A549 (cell line): Measurements from ENCODE around the gene TNFAIP6. TPM values are rescaled to one million over a fixed set of nuclear protein-coding genes. Genes with fewer than 3 reads are reported as not detected.

ENCODE experiments used
- ATAC-seq, 2 experiments: fragments of 200-7000 bp in 1 of 2; fragments of >200 bp in 1 of 2; cut with Nextera tagmentation in 1 of 2; cut with Tn5 transposase in 1 of 2; 3 replicates each; pipeline versions ENCODE4 v1.8.0 to v1.9.1; 2018 to 2020; ENCODE audit warnings: mild to moderate bottlenecking in 1 of 2, moderate library complexity in 1 of 2
- CTCF ChIA-PET: fragments of 300-600 bp; sonication (Branson Sonifier 250); formaldehyde crosslinking; extraction: SDS; loops from one replicate; lab custom pipeline; 2021; ENCODE audit warnings: antibody characterized with exemption, inconsistent platforms; lab: Yijun Ruan, JAX
- POLR2A ChIA-PET: fragments of 350-600 bp; formaldehyde crosslinking; extraction: SDS; loops from one replicate; lab custom pipeline; 2021; ENCODE audit warnings: antibody characterized with exemption, inconsistent platforms; lab: Yijun Ruan, JAX
- DNase-seq, 2 experiments: peaks; one replicate each; pipeline versions ENCODE4 v3.0.0 to v3.0.0-alpha.2; 2011 to 2016; ENCODE audit warnings: low read depth in 1 of 2, low spot score in 1 of 2
- FAIRE-seq: peaks from 2 replicates; lab custom pipeline; 2011; peaks lifted over from hg19 to GRCh38; lab: Jason Lieb, UNC
- H3K27ac ChIP-seq, 2 experiments: fragments of >200 bp; sonication (Bioruptor Twin); formaldehyde crosslinking; 3 replicates each; pipeline ENCODE4 v1.5.1; 2016 to 2017
- H3K4me1 ChIP-seq: fragments of >200 bp; sonication (Bioruptor Twin); formaldehyde crosslinking; 3 replicates; pipeline ENCODE4 v1.6.1; 2016
- H3K4me2 ChIP-seq: fragments of >200 bp; sonication (Bioruptor Twin); formaldehyde crosslinking; 3 replicates; pipeline ENCODE4 v1.6.1; 2016
- H3K4me3 ChIP-seq: fragments of >200 bp; sonication (Bioruptor Twin); formaldehyde crosslinking; 3 replicates; pipeline ENCODE4 v1.5.1; 2016
- H3K9me3 ChIP-seq: fragments of >200 bp; sonication (Bioruptor Twin); formaldehyde crosslinking; 3 replicates; pipeline ENCODE4 v1.6.1; 2016
- CBX2 ChIP-seq: fragments of 200-600 bp; sonication (generic); IDR thresholded peaks from 2 replicates; pipeline ENCODE4 v1.6.1; 2016; ENCODE audit warnings: low read depth, mild to moderate bottlenecking, borderline replicate concordance
- CEBPB ChIP-seq, 2 experiments: fragments of >200 bp in 1 of 2; sonication (Bioruptor Twin) in 1 of 2; formaldehyde crosslinking in 1 of 2; IDR thresholded peaks; 2 replicates each; pipeline ENCODE4 v1.6.1; 2012 to 2016
- CHD2 ChIP-seq: fragments of 150-350 bp; IDR thresholded peaks from 2 replicates; pipeline ENCODE4 v1.6.1; 2014; ENCODE audit warnings: low read length; ENCODE audit not compliant: partially characterized antibody
- EHF ChIP-seq: fragments of 250-450 bp; sonication (Bioruptor Pico); IDR thresholded peaks from 2 replicates; pipeline ENCODE4 v1.5.0; 2020; ENCODE audit warnings: mild to moderate bottlenecking
- EHMT2 ChIP-seq: fragments of 200-600 bp; sonication (generic); IDR thresholded peaks from 2 replicates; pipeline ENCODE4 v1.6.1; 2016; ENCODE audit warnings: antibody characterized with exemption, low read depth, mild to moderate bottlenecking, moderate library complexity
- EP300 ChIP-seq, 2 experiments: fragments of >200 bp; sonication (Bioruptor Twin); formaldehyde crosslinking; IDR thresholded peaks; 2 replicates in 1 of 2; 3 replicates in 1 of 2; pipeline ENCODE4 v1.6.1; 2016 to 2017
- FOSL2 ChIP-seq, 2 experiments: fragments of 450-650 bp in 1 of 2; fragments of >200 bp in 1 of 2; sonication (Bioruptor Twin) in 1 of 2; formaldehyde crosslinking; IDR thresholded peaks; 2 replicates each; pipeline versions ENCODE4 v1.5.0 to v1.6.1; 2016 to 2020; ENCODE audit warnings: mild to moderate bottlenecking in 1 of 2, moderate library complexity in 1 of 2
- MAFK ChIP-seq: fragments of 450-650 bp; IDR thresholded peaks from 2 replicates; pipeline ENCODE4 v1.6.1; 2014; ENCODE audit not compliant: partially characterized antibody
- MYC ChIP-seq: IDR thresholded peaks from 2 replicates; pipeline ENCODE4 v1.6.1; 2012; ENCODE audit warnings: mild to moderate bottlenecking, inconsistent platforms, low read length, improper control_type of control experiment, borderline replicate concordance
- POLR2AphosphoS2 ChIP-seq: conservative IDR thresholded peaks from 2 replicates; pipeline ENCODE4 v1.6.1; 2012; ENCODE audit warnings: low read length, improper control_type of control experiment, inconsistent platforms
- RCOR1 ChIP-seq: fragments of 150-350 bp; IDR thresholded peaks from 2 replicates; pipeline ENCODE4 v1.6.1; 2014; ENCODE audit warnings: antibody characterized with exemption, low read length, low read depth
- SMC3 ChIP-seq: fragments of >200 bp; sonication (Bioruptor Twin); formaldehyde crosslinking; IDR thresholded peaks from 3 replicates; pipeline ENCODE4 v1.6.1; 2018; ENCODE audit warnings: inconsistent platforms
- ZFP36 ChIP-seq: fragments of 450-650 bp; IDR thresholded peaks from 2 replicates; pipeline ENCODE4 v1.6.1; 2014; ENCODE audit warnings: borderline replicate concordance; ENCODE audit not compliant: partially characterized antibody
- WGBS: methylation state at CpG from one replicate; pipeline ENCODE4 v1.1.6; 2017; ENCODE audit errors: missing lambda C conversion rate; 5-methylcytosine and 5-hydroxymethylcytosine counted together
- polyA plus RNA-seq, 4 experiments: library from polyadenylated mRNA; depleted of rRNA in 3 of 4; stranded (reverse); fragments of >200 nt; fragmentation: RNase III in 1 of 4; extraction: RNeasy Plus Mini Kit Qiagen cat#74134 plus additional on column Dnase treatment in 1 of 4; gene quantifications; 2 replicates in 3 of 4; 3 replicates in 1 of 4; pipeline ENCODE4 v1.2.3, GENCODE V29; 2011 to 2017
- TF ChIP-seq, protein P1 (sequence below): IDR thresholded peaks from 2 replicates; pipeline ENCODE4 v1.6.1; 2012; ENCODE audit warnings: low read depth, borderline replicate concordance
- TF ChIP-seq, protein P2 (sequence below): fragments of >200 bp; sonication (Bioruptor Twin); formaldehyde crosslinking; IDR thresholded peaks from 2 replicates; pipeline ENCODE4 v1.6.1; 2016

Gene TNFAIP6
- polyA plus RNA-seq, 2 of the 4 experiments (the other 2 are of a cell fraction), result 3.3 to 4.5 TPM

DNA sequence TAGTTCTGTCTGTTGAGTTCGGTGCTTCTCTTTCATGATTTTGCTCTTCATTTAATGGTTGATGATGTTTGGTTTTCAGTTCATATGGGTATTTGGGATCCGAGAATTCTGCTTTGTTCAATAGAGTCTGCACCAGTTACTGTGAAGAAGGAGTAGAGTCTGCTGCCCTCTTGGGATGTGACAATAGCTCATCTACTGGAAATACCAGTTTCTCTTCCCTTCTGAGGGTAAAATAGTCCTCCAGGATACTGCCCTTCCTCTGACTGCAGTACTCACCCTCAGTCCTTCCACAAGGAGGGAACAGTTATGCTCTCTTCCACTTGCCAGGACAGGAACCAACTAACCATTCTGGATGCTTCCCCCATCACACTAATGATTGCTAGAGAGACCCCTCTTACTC lies 12.5 kb upstream of the TNFAIP6 start:
- no peak for ATAC-seq
- POLR2A ChIA-PET, result no interaction called here
- 47% methylated on average over 2 of the region's 2 CpGs for WGBS

DNA sequence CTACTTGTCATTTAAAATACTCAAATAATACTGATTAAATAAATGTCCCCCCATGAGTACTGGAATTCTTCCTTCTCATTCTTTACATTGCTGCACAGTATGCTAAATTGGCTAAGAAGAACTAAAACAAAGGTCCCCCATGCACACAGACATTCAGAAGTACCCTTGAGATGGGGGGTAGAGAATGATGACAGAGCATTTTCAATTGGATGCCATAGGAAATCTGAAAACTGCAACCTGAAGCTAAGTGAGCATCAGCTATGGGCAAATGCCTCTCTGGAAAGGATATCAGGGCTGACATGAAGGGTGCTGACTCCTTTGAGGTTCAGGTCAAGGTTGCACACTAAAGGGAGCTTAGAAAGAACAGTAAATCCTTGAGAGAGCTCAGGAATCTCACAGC lies 10.1 kb upstream of the TNFAIP6 start:
- peak; percentile 56 for TF ChIP-seq MAFK
- TF ChIP-seq, protein P1, sequence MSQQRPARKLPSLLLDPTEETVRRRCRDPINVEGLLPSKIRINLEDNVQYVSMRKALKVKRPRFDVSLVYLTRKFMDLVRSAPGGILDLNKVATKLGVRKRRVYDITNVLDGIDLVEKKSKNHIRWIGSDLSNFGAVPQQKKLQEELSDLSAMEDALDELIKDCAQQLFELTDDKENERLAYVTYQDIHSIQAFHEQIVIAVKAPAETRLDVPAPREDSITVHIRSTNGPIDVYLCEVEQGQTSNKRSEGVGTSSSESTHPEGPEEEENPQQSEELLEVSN, result no peak
- Histone ChIP-seq H3K4me1 (no peaks in the 10 kb centered on the region), H3K4me3 (no peak overlapping the region), H3K27ac (no peak overlapping the region), H3K9me3 (no peaks in the 10 kb centered on the region), H3K4me2 (no peak overlapping the region)
- ChIA-PET CTCF (interaction anchor here (0.9 kb wide), 1 partner anchor 63 kb away, joined by 3 read pairs; the partner anchor contains the start of gene RIF1), POLR2A (interaction anchor here (1.9 kb wide), 1 partner anchor 58 kb away, joined by 4 read pairs; the partner anchor contains the start of gene NMI)
- ATAC-seq (no peak), DNase-seq (no peak), FAIRE-seq (no peak)

More for the DNA sequence above, 12.5 kb upstream of the TNFAIP6 start:
- no peak for DNase-seq
- FAIRE-seq, result no peak
- TF ChIP-seq SMC3, result no peak
- TF ChIP-seq CEBPB (IDR thresholded peaks at IDR 0.05), result no peak
- TF ChIP-seq, protein P1, result no peak
- no peak for TF ChIP-seq CBX2
- TF ChIP-seq ZFP36, result no peak
- Histone ChIP-seq H3K9me3 (no peaks in the 10 kb centered on the region), H3K27ac (no peak overlapping the region), H3K4me2 (no peak overlapping the region), H3K4me1 (no peaks in the 10 kb centered on the region), H3K4me3 (no peak overlapping the region)
- CTCF ChIA-PET, result no interaction called here

DNA sequence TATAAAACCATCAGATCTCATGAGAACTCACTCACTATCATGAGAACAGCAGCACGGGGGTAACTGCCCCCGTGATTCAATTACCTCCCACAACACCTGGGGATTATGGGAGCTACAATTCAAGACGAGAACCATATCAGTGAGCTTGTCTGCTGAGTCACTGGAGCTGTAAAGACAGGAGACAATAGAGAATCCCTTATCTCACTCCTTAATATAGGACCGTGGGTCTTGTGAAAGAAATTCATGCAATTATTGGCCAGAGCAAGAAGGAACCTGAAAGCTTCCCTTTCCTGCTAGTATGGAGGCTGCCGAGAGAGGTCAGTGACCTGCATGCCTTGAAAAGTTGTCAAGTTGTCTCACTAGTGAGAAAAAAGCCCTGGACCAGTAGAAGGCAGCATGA lies 9.5 kb upstream of the TNFAIP6 start:
- H3K27ac ChIP-seq, result no peak overlapping the region
- no peak for FAIRE-seq
- DNase-seq, result no peak
- no peaks in the 10 kb centered on the region for H3K4me1 ChIP-seq
- WGBS, result 38% methylated on average over 5 of the region's 5 CpGs
- no peak overlapping the region for H3K4me3 ChIP-seq
- no peak for ATAC-seq
- H3K9me3 ChIP-seq, result no peaks in the 10 kb centered on the region
- CTCF ChIA-PET, result interaction anchor here (0.9 kb wide), 1 partner anchor 62 kb away, joined by 3 read pairs; the partner anchor contains the start of gene RIF1
- no peak overlapping the region for H3K4me2 ChIP-seq
- POLR2A ChIA-PET, result interaction anchor here (1.9 kb wide), 1 partner anchor 58 kb away, joined by 4 read pairs; the partner anchor contains the start of gene NMI
- TF ChIP-seq FOSL2 (IDR thresholded peaks at IDR 0.05) (no peak), FOSL2 (CRISPR knock-in tag; IDR thresholded peaks at IDR 0.05) (no peak)

DNA sequence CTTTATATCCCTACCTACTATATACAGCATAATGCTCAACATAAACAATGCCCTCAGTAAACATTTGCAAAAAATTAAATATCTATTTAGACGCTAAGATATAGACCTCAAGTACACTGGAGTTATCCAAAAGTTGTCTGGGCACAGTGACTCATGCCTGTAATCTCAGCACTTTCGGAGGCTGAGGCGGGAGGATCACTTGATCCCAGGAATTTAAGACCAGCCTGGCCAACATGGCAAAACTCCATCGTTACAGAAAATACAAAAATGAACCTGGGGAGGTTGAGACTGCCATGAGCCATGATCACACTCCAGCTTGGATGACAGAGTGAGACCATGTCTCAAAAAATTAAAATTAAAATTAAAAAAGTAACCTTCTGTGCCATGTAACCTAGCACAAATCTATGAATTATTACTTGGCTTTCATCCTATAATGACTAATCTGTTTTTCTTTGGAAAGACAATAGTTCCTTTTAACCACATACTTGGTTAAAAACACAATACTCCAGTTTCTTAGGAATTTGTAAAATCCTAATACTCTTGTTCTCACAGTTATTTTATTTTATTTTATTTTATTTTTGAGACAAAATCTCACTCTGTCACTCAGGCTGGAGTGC lies 6.7 kb upstream of the TNFAIP6 start:
- FAIRE-seq (no peak), ATAC-seq (no peak), DNase-seq (no peak)
- POLR2A ChIA-PET, result no interaction called here
- Histone ChIP-seq H3K9me3 (no peaks in the 10 kb centered on the region), H3K27ac (no peak overlapping the region), H3K4me3 (no peak overlapping the region), H3K4me2 (no peak overlapping the region), H3K4me1 (no peaks in the 10 kb centered on the region)
- no peak for TF ChIP-seq EHMT2
- no peak for TF ChIP-seq RCOR1
- no peak for TF ChIP-seq EP300 (IDR thresholded peaks at IDR 0.05)
- TF ChIP-seq MYC, result no peak
- no peak for TF ChIP-seq POLR2AphosphoS2
- TF ChIP-seq, protein P2, sequence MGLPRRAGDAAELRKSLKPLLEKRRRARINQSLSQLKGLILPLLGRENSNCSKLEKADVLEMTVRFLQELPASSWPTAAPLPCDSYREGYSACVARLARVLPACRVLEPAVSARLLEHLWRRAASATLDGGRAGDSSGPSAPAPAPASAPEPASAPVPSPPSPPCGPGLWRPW, result no peak
- TF ChIP-seq FOSL2 (IDR thresholded peaks at IDR 0.05), result no peak
- no peak for TF ChIP-seq FOSL2 (CRISPR knock-in tag; IDR thresholded peaks at IDR 0.05)
- no peak for TF ChIP-seq CHD2
- TF ChIP-seq EHF (CRISPR knock-in tag), result no peak
- 90% methylated on average over 4 of the region's 4 CpGs for WGBS
- CTCF ChIA-PET, result no interaction called here
